BE2C (cell line): Measurements from ENCODE around the gene EXOC3L1.

Source experiments
- DNase-seq: peaks from one replicate; pipeline ENCODE4 v3.0.0-alpha.2; 2020
- H3K27me3 ChIP-seq: fragments of 250-450 bp; sonication (Bioruptor Pico); 2 replicates; pipeline ENCODE4 v1.5.1; 2020; ENCODE audit warnings: mild to moderate bottlenecking
- H3K36me3 ChIP-seq: fragments of 250-450 bp; sonication (Bioruptor Pico); 2 replicates; pipeline ENCODE4 v1.5.1; 2020; ENCODE audit warnings: mild to moderate bottlenecking
- H3K4me1 ChIP-seq: fragments of 250-450 bp; sonication (Bioruptor Pico); 2 replicates; pipeline ENCODE4 v1.5.1; 2020
- H3K4me3 ChIP-seq: 2 replicates; pipeline ENCODE4 v1.5.1; 2011; ENCODE audit warnings: low read depth, low read length
- H3K9me3 ChIP-seq: fragments of 250-450 bp; sonication (Bioruptor Pico); 2 replicates; pipeline ENCODE4 v1.5.1; 2020
- TF ChIP-seq, protein P1 (sequence below): IDR thresholded peaks from 2 replicates; pipeline ENCODE4 v1.5.1; 2012; ENCODE audit warnings: mild to moderate bottlenecking, low read depth, low read length

The EXOC3L1 gene

DNA sequence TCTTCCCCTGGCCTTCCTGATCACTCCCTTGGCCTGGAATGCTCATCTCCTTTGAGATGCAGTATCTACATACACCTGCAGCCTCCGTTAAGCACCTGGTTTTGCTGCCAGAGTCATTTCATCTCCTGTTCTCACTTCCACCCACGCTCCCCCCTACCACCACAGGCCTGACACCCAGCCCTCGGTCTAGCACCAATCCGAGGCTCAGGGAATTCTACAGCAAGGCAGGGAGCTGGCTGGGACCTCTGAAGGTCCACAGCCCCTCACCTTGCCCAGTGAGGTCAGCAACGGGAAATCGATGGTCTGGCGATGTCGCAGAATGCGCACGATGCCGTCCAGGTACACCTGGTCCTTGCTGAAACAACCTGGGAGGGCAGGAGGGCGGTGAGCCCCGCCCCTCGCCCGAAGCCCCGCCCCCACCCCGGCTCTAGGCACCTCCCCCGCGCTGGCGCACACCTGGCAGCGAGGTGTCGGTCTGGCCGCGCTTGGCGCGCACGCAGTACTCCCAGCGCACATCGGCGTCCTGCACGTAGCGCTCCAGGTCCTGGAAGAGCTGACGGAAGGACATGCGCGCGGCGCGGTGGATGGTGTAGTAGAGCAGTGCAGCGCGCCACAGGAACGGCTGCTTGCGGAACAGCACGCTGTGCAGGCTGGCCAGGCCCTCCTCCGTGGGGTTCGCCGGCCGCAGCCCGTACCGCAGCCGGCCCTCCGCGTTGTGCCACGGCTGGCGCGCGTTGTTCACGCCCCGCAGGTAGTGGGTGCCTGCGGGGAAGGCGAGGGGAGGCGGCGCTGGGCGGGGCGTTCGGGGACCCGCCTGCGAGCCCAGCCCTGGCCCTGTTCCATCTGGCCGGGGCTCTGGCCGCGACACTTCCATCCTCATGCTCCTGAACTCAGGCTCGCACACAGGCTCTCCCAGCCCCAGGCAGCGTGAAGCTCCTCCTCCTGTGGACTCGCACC lies 11.9 kb downstream of the EXOC3L1 start:
- DNase-seq: peak; percentile 75
- peaks cover 4% of the 10 kb centered on the region; the same call in 1 of the 2 replicates for H3K4me1 ChIP-seq

DNA sequence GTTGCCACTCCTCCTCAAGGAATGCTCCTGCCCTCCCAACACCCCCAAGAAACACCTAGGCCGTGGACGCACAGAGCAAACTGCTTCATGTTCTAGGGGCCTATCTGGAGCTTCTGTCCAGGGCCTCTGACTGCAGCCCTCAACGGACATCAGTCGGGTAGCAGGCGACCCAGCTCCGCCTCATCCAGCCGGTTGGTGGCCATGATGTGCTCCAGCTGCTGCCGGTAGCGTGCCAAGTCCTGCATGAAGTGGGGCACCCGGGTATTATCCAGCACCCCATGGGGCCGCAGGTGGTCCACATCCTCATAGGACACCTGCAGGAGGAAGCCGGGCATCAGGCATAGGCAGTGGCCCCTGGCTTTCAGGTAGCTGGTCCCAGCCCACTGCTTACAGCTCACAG lies 13.3 kb downstream of the EXOC3L1 start:
- Histone ChIP-seq H3K36me3 (no peaks in the 10 kb centered on the region), H3K27me3 (no peaks in the 10 kb centered on the region), H3K4me3 (no peak overlapping the region), H3K9me3 (no peaks in the 10 kb centered on the region), H3K4me1 (peaks cover 4% of the 10 kb centered on the region; the same call in 1 of the 2 replicates)
- TF ChIP-seq, protein P1, sequence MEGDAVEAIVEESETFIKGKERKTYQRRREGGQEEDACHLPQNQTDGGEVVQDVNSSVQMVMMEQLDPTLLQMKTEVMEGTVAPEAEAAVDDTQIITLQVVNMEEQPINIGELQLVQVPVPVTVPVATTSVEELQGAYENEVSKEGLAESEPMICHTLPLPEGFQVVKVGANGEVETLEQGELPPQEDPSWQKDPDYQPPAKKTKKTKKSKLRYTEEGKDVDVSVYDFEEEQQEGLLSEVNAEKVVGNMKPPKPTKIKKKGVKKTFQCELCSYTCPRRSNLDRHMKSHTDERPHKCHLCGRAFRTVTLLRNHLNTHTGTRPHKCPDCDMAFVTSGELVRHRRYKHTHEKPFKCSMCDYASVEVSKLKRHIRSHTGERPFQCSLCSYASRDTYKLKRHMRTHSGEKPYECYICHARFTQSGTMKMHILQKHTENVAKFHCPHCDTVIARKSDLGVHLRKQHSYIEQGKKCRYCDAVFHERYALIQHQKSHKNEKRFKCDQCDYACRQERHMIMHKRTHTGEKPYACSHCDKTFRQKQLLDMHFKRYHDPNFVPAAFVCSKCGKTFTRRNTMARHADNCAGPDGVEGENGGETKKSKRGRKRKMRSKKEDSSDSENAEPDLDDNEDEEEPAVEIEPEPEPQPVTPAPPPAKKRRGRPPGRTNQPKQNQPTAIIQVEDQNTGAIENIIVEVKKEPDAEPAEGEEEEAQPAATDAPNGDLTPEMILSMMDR: no peak
- DNase-seq: no peak

More for the DNA sequence above, 11.9 kb downstream of the EXOC3L1 start:
- no peaks in the 10 kb centered on the region for H3K9me3 ChIP-seq
- no peaks in the 10 kb centered on the region for H3K36me3 ChIP-seq
- H3K4me3 ChIP-seq: peak overlapping the region; percentile 57
- TF ChIP-seq, protein P1: no peak
- H3K27me3 ChIP-seq: no peaks in the 10 kb centered on the region

DNA sequence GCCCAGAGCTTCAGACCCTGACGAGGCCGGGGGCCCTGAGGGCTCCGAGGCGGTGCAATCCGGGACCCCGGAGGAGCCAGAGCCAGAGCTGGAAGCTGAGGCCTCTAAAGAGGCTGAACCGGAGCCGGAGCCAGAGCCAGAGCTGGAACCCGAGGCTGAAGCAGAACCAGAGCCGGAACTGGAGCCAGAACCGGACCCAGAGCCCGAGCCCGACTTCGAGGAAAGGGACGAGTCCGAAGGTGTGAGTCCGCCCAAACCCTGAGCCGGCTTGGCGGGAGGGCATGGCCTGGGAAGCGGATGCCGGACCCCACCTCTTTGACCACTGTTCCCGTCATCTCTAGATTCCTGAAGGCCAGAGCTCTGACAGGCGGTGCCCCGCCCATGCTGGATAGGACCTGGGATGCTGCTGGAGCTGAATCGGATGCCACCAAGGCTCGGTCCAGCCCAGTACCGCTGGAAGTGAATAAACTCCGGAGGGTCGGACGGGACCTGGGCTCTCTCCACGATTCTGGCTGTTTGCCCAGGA lies 15.2 kb downstream of the EXOC3L1 start:
- Histone ChIP-seq H3K4me3 (peak overlapping the region; percentile 65), H3K27me3 (no peaks in the 10 kb centered on the region), H3K36me3 (no peaks in the 10 kb centered on the region), H3K9me3 (no peaks in the 10 kb centered on the region), H3K4me1 (peaks cover 13% of the 10 kb centered on the region)
- TF ChIP-seq, protein P1: no peak
- DNase-seq: no peak

DNA sequence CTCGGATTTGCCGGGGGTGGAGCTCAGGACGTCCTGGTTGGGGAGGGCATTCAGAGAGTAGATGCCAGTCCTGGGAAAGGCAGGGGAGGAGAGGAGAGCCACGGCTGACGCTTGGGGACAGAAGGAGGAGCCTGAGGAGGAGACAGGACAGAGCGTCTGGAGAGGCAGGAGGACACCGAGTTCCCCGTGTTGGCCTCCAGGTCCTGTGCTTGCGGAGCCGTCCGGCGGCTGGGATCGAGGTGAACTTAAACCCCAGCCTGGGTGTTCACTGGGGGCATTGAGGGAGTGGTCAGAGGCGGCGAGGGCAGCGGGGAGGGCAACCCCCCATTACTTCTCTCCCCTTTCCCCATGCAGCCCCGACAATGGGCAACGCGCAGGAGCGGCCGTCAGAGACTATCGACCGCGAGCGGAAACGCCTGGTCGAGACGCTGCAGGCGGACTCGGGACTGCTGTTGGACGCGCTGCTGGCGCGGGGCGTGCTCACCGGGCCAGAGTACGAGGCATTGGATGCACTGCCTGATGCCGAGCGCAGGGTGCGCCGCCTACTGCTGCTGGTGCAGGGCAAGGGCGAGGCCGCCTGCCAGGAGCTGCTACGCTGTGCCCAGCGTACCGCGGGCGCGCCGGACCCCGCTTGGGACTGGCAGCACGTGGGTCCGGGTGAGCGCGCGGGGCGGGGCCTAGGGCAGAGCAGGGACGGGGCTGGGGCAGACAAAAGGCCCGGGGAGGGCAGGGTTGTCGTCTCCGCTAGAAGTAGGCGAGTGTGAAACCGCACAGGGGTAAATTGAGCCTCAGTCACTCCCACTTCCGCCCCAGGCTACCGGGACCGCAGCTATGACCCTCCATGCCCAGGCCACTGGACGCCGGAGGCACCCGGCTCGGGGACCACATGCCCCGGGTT lies 15.9 kb downstream of the EXOC3L1 start:
- Histone ChIP-seq H3K27me3 (no peaks in the 10 kb centered on the region), H3K4me3 (peak overlapping the region; percentile 65), H3K9me3 (no peaks in the 10 kb centered on the region), H3K36me3 (no peaks in the 10 kb centered on the region), H3K4me1 (peaks cover 18% of the 10 kb centered on the region)
- peak; percentile 95 for DNase-seq
- TF ChIP-seq, protein P1: peak; percentile 25; the same call in 1 of the 2 replicates

GRCh38 chr16:67173323-67173722 lies 16.6 kb downstream of the EXOC3L1 start:
- Histone ChIP-seq H3K4me1 (peaks cover 18% of the 10 kb centered on the region), H3K27me3 (no peaks in the 10 kb centered on the region), H3K9me3 (no peaks in the 10 kb centered on the region), H3K36me3 (no peaks in the 10 kb centered on the region), H3K4me3 (peak overlapping the region; percentile 65)
- DNase-seq: no peak
- TF ChIP-seq, protein P1: no peak
